NK-92 (cell line): ENCODE results near the gene SNAPC2.
"Not testable (repeated sequence)": the region's sequence is repeated elsewhere in the genome, so short reads cannot be mapped to it uniquely, and the experiment has no call there.

Experiments used
- DNase-seq: peaks from one replicate; lab custom pipeline; 2025; ENCODE audit not compliant: unreplicated experiment; lab: John Stamatoyannopoulos, UW

The SNAPC2 gene

GRCh38 chr19:7921302-7921966, 1.3 kb downstream of the SNAPC2 start:
- DNase-seq = no peak

GRCh38 chr19:7921967-7922835, 2.1 kb downstream of the SNAPC2 start:
- DNase-seq = no peak

GRCh38 chr19:7922836-7923195, 2.7 kb downstream of the SNAPC2 start:
- DNase-seq = no peak

- no peak for DNase-seq
Observed at GRCh38 chr19:7923295-7924191, 3.4 kb downstream of the SNAPC2 start.

DNA sequence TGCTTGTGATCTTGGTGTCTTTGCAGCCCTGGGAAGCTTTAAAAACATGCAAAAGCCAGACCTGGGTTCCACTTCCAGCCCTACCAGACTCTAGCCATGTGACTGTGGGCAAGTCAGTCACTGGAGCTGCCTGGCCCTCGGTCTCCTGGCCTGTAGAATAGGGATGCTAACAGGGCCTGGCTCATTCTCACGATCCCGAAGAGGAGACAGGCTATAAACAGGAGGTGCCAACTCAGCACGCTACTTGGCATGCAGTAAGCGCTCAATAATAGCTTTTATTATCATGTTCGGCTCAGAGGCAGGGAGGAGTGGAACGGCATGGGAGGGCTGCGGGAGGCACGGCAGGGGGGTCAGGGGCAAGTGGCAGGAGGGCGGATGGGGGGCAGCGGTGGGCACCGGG, 4.1 kb downstream of the SNAPC2 start:
- no peak for DNase-seq

GRCh38 chr19:7924651-7925170, 4.6 kb downstream of the SNAPC2 start:
- DNase-seq = no peak

GRCh38 chr19:7925171-7925851, 5.2 kb downstream of the SNAPC2 start:
- no peak for DNase-seq

- DNase-seq = no peak
Observed at GRCh38 chr19:7926021-7926726, 6.0 kb downstream of the SNAPC2 start, which contains the start of gene CTXN1. Gene CTXN1, minus strand, starts transcription at chr19:7926135. Its CDS starts 597 bp downstream, at chr19:7925538.

- DNase-seq = no peak
Observed at GRCh38 chr19:7926727-7927604, 6.8 kb downstream of the SNAPC2 start.

- DNase-seq = no peak
Observed at GRCh38 chr19:7927605-7928333, 7.6 kb downstream of the SNAPC2 start.

GRCh38 chr19:7928334-7928706, 8.2 kb downstream of the SNAPC2 start:
- no peak for DNase-seq

DNA sequence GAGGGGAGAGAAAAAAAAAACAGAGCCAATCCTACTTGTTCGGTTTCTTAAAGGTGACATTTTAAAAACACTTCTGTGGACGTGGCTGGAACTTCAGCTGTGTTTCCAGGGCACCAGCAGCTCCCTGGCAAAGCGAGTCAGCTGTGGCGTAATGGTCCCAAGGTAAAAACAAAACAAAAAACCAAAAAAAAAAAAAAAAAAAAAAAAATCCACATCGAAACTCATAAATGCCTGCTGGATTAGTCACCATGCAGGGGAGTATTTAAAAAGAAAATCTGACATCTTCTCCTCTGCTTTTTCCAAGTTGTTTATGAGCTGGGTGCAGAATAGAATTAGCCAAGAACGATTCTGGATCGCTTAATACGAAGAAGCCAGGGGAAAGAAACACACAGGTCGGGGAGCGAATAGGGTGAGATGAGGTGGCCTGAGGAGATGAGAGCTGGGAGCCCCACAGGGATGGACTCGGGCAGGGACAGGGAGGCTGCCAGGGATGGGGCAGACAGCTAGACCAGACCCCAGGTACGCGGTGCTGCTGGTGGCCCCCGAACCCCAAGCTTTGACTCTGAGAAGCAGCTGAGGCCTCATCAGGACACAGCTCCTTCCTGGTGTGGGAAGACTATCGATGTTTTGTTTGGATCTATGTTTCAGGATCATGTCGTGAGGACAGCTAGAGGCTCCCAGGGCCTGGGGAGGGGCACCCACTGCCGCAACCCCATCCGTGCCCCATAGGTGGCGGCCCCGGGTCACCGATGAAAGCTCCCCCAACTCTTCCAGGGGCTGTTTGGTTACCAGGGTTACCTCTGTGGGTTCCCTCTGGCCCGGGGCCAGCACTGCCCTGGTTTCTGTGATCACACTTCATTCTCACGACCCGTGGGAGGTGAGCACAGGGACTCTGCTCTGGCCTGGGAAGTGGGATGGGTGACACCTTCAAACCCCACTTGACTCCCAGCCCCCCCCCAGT, 8.9 kb downstream of the SNAPC2 start:
- no peak for DNase-seq

DNA sequence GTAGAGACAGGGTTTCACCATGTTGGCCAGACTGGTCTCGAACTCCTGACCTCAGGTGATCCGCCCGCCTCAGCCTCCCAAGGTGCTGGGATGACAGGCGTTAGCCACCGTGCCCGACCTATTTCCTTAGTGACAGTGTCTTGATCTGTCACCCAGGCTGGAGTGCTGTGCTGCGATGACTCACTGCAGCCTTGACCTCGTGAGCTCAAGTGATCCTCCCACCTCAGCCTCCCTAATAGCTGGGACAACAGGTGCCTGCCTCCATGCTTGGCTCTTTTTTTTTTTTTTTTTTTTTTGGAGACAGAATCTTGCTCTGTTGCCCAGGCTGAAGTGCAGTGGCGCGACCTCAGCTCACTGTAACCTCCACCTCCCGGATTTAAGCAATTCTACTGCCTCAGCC, 9.9 kb downstream of the SNAPC2 start:
- not testable (repeated sequence) for DNase-seq

DNA sequence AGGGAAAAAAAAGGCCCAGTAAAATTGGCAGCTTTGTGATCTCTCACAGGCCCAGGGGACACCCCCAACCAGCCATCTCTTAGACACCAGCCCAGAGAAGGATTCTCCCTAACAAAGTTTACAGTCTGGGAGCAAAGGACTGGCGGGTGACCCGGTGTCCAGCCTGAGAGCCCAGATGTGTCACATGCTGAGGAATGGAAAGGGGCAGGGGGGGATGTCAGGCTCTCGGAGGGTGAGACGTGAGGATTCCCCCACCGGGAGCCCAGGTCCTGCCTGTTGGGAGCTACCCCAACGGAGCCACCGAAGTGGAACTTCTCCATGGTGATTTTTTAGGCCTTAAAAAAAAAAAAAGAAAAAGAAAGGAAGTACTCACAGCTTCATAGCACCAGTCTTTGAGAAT, 10.6 kb downstream of the SNAPC2 start:
- no peak for DNase-seq

- DNase-seq = no peak
Observed at GRCh38 chr19:7931221-7932061, 11.3 kb downstream of the SNAPC2 start.

DNA sequence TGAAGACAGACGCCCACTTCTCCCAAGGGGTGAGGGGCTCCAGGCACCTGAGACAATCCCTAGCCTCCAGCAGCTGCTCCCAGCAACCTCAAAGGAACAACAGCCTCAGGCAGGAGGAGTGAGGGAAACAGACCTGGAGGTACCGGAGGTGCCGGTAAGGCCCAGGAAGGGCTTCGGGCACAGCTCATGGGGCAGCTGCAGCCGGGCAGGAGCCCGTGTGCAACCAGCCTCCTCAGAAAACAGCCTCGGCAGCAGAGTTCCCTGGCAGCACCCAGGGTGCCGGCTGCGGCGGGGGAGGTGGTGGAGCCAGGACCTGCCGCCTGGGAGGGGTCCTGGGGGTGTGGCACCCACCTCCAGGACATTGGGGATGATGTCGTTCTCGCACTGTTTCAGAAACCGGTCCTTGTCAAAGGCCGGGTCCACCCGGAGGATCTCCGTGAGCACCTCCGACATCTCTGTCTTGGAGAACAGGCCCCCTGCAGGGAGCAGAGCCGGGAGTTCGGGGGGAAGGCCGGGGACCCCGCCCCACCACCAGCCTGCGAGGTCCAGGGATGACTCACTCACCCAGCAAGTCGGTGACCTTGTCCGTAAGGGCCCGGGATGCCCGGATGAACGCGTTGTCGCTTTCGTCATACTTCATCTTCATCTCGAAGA, 12.3 kb downstream of the SNAPC2 start:
- no peak for DNase-seq
